Mesenchymal stem cell (in vitro differentiated cells and primary cell): ENCODE data around the gene HK1.

ENCODE experiments used
- DNase-seq: peaks from one replicate; pipeline ENCODE4 v3.0.0-alpha.2; 2013
- H2AFZ ChIP-seq: one replicate; pipeline ENCODE4 v1.6.1; 2013; ENCODE audit warnings: low read depth, mild to moderate bottlenecking, control low read depth, inconsistent platforms, low read length, moderate library complexity
- H2AK5ac ChIP-seq: 2 replicates; pipeline ENCODE4 v1.6.1; 2013; ENCODE audit warnings: low read length, moderate library complexity, mild to moderate bottlenecking, inconsistent platforms; ENCODE audit not compliant: severe bottlenecking
- H2BK120ac ChIP-seq: one replicate; pipeline ENCODE4 v1.6.1; 2013; ENCODE audit warnings: low read depth, mild to moderate bottlenecking, inconsistent platforms, low read length, moderate library complexity
- H2BK12ac ChIP-seq, 2 experiments: one replicate each; pipeline ENCODE4 v1.6.1; 2013; ENCODE audit warnings: inconsistent platforms in 2 of 2, low read length in 2 of 2, mild to moderate bottlenecking in 2 of 2, moderate library complexity in 2 of 2, control low read depth in 1 of 2
- H2BK15ac ChIP-seq: one replicate; pipeline ENCODE4 v1.6.1; 2013; ENCODE audit warnings: mild to moderate bottlenecking, low read depth, inconsistent platforms; ENCODE audit not compliant: poor library complexity, severe bottlenecking
- H2BK5ac ChIP-seq: 2 replicates; pipeline ENCODE4 v1.6.1; 2013; ENCODE audit warnings: low read depth, mild to moderate bottlenecking, low read length, control low read depth, inconsistent platforms; ENCODE audit not compliant: poor library complexity, severe bottlenecking
- H3K14ac ChIP-seq, 2 experiments: one replicate each; pipeline ENCODE4 v1.6.1; 2013; ENCODE audit warnings: inconsistent platforms in 2 of 2, low read length in 2 of 2, control low read depth in 1 of 2, mild to moderate bottlenecking in 1 of 2, moderate library complexity in 1 of 2
- H3K18ac ChIP-seq, 2 experiments: one replicate each; pipeline ENCODE4 v1.6.1; 2013; ENCODE audit warnings: inconsistent platforms in 2 of 2, low read length in 2 of 2, control low read depth in 1 of 2, low read depth in 1 of 2, mild to moderate bottlenecking in 1 of 2
- H3K23ac ChIP-seq, 2 experiments: one replicate each; pipeline ENCODE4 v1.6.1; 2013; ENCODE audit warnings: inconsistent platforms in 2 of 2, low read length in 2 of 2, mild to moderate bottlenecking in 2 of 2, moderate library complexity in 2 of 2, control low read depth in 1 of 2
- H3K27ac ChIP-seq: 2 replicates; pipeline ENCODE4 v1.5.1; 2013; ENCODE audit warnings: mild to moderate bottlenecking, moderate library complexity, low read length, control low read depth, inconsistent platforms; ENCODE audit not compliant: poor library complexity, severe bottlenecking
- H3K27me3 ChIP-seq, 2 experiments: 2 replicates each; pipeline versions ENCODE4 v1.6.1 to v1.7.0; 2013; ENCODE audit warnings: low read length in 2 of 2, mild to moderate bottlenecking in 2 of 2, moderate library complexity in 2 of 2, control low read depth in 1 of 2, inconsistent platforms in 1 of 2; ENCODE audit not compliant: control insufficient read depth in 1 of 2, insufficient read depth in 1 of 2
- H3K36me3 ChIP-seq, 2 experiments: 2 replicates each; pipeline versions ENCODE4 v1.6.1 to v1.7.0; 2013; ENCODE audit warnings: low read length in 2 of 2, control low read depth in 1 of 2, inconsistent platforms in 1 of 2, low read depth in 1 of 2, mild to moderate bottlenecking in 1 of 2; ENCODE audit not compliant: insufficient read depth in 2 of 2, control insufficient read depth in 1 of 2
- H3K4ac ChIP-seq, 2 experiments: one replicate each; pipeline ENCODE4 v1.6.1; 2013; ENCODE audit warnings: inconsistent platforms in 2 of 2, low read length in 2 of 2, mild to moderate bottlenecking in 2 of 2, moderate library complexity in 2 of 2, control low read depth in 1 of 2, low read depth in 1 of 2
- H3K4me1 ChIP-seq: 2 replicates; pipeline ENCODE4 v1.6.1; 2013; ENCODE audit warnings: low read depth, low read length, control low read depth; ENCODE audit not compliant: control insufficient read depth, insufficient read depth
- H3K4me2 ChIP-seq: 2 replicates; pipeline ENCODE4 v1.6.1; 2013; ENCODE audit warnings: low read length, mild to moderate bottlenecking, inconsistent platforms; ENCODE audit not compliant: poor library complexity, severe bottlenecking
- H3K4me3 ChIP-seq, 2 experiments: 2 replicates each; pipeline versions ENCODE4 v1.5.1 to v1.7.0; 2013; ENCODE audit warnings: low read length in 2 of 2, mild to moderate bottlenecking in 2 of 2, control low read depth in 1 of 2, low read depth in 1 of 2; ENCODE audit not compliant: insufficient read depth in 1 of 2
- H3K79me1 ChIP-seq: replicated peaks from 2 replicates; pipeline ENCODE4 v1.6.1; 2013; ENCODE audit warnings: mild to moderate bottlenecking, control low read depth, low read length, inconsistent platforms; ENCODE audit not compliant: poor library complexity, severe bottlenecking
- H3K9ac ChIP-seq: 2 replicates; pipeline ENCODE4 v1.7.0; 2013; ENCODE audit warnings: mild to moderate bottlenecking, low read length, moderate library complexity
- H3K9me3 ChIP-seq: 2 replicates; pipeline ENCODE4 v1.7.0; 2013; ENCODE audit warnings: mild to moderate bottlenecking, low read length; ENCODE audit not compliant: control insufficient read depth
- H4K8ac ChIP-seq: one replicate; pipeline ENCODE4 v1.6.1; 2013; ENCODE audit warnings: inconsistent platforms, mild to moderate bottlenecking, low read length, moderate library complexity
- H4K91ac ChIP-seq: one replicate; pipeline ENCODE4 v1.6.1; 2013; ENCODE audit warnings: mild to moderate bottlenecking, low read length, inconsistent platforms
- WGBS: methylation state at CpG from one replicate; pipeline ENCODE4 v1.1.7; 2013; ENCODE audit warnings: mixed read lengths; 5-methylcytosine and 5-hydroxymethylcytosine counted together

HK1 gene

DNA sequence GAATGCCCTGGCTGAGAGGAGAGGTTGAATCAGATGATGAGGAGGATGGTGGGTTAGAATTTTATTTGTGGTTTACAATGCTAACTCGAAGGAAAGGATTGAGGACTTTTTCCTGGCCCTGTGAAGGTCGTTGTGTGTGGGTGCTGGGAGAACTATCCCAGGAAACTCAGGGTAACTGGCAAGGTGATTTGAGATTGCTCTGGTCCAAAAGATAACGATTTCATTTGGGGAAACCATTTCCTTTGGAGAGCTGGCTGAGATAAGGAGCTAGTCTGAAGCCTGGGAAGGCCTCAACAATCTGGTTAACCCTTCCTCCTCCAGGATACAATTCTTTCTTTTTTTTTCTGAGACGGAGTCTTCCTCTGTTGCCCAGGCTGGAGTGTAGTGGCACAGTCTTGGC lies 33.0 kb downstream of the HK1 start:
- H3K4me2 ChIP-seq = no peak overlapping the region
- no peak overlapping the region for H3K23ac ChIP-seq
- H2BK5ac ChIP-seq = no peak overlapping the region
- H3K27me3 ChIP-seq = no peaks in the 10 kb centered on the region
- WGBS = 22% methylated on average over 4 of the region's 4 CpGs
- H3K18ac ChIP-seq = no peak overlapping the region
- H3K9ac ChIP-seq = no peak overlapping the region
- no peak overlapping the region for H2AK5ac ChIP-seq
- no peak overlapping the region for H4K91ac ChIP-seq
- no peak overlapping the region for H4K8ac ChIP-seq
- no peaks in the 10 kb centered on the region for H3K4me1 ChIP-seq
- H2AFZ ChIP-seq = no peak overlapping the region
- H2BK12ac ChIP-seq = no peak overlapping the region
- no peak overlapping the region for H2BK15ac ChIP-seq
- H3K14ac ChIP-seq = no peak overlapping the region
- H3K79me1 ChIP-seq = no peaks in the 10 kb centered on the region
- no peak overlapping the region for H3K4ac ChIP-seq
- H3K27ac ChIP-seq = no peak overlapping the region
- H3K4me3 ChIP-seq = no peak overlapping the region
- no peaks in the 10 kb centered on the region for H3K9me3 ChIP-seq
- no peak for DNase-seq
- no peak overlapping the region for H2BK120ac ChIP-seq
- no peaks in the 10 kb centered on the region for H3K36me3 ChIP-seq

DNA sequence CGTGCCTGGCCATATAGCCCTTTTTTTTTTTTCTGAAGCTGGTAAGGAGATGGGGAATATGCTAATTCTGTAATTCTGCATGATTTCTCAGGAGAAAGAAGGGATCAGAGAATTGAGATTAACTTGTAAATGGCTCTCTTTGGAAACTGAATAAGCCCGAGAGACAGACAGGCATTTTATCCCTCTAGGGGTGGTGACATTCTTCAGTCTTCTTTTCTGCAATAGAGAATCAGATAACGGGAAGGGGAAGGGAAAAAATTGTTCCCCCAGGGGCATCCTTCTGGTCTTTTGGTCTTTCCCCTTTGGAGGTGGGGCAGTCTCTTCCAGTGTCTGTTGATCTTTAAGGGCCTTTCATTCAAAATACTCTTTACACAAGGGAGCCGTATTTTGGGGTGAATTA lies 34.2 kb downstream of the HK1 start:
- no peak overlapping the region for H3K4me3 ChIP-seq
- H3K18ac ChIP-seq = no peak overlapping the region
- H4K91ac ChIP-seq = no peak overlapping the region
- no peak overlapping the region for H3K9ac ChIP-seq
- H2AK5ac ChIP-seq = no peak overlapping the region
- no peak overlapping the region for H2AFZ ChIP-seq
- H3K23ac ChIP-seq = no peak overlapping the region
- H3K4me1 ChIP-seq = peaks cover 3% of the 10 kb centered on the region
- no peak overlapping the region for H3K14ac ChIP-seq
- 42% methylated on average over 4 of the region's 4 CpGs for WGBS
- H2BK120ac ChIP-seq = no peak overlapping the region
- no peaks in the 10 kb centered on the region for H3K9me3 ChIP-seq
- H2BK15ac ChIP-seq = no peak overlapping the region
- H3K36me3 ChIP-seq = no peaks in the 10 kb centered on the region
- no peak overlapping the region for H2BK5ac ChIP-seq
- no peak overlapping the region for H2BK12ac ChIP-seq
- DNase-seq = no peak
- no peak overlapping the region for H3K4me2 ChIP-seq
- H4K8ac ChIP-seq = no peak overlapping the region
- no peaks in the 10 kb centered on the region for H3K79me1 ChIP-seq
- no peak overlapping the region for H3K4ac ChIP-seq
- no peaks in the 10 kb centered on the region for H3K27me3 ChIP-seq
- no peak overlapping the region for H3K27ac ChIP-seq

GRCh38 chr10:69315100-69315542 lies 36.8 kb downstream of the HK1 start:
- 73% methylated on average over 3 of the region's 3 CpGs for WGBS
- H3K27me3 ChIP-seq = no peaks in the 10 kb centered on the region
- no peak for DNase-seq
- no peak overlapping the region for H2BK5ac ChIP-seq
- peak overlapping the region in 1 of 2 experiments; percentile 46 for H3K14ac ChIP-seq
- no peak overlapping the region for H4K91ac ChIP-seq
- H2BK120ac ChIP-seq = no peak overlapping the region
- H3K9ac ChIP-seq = no peak overlapping the region
- no peak overlapping the region for H4K8ac ChIP-seq
- H3K36me3 ChIP-seq = no peaks in the 10 kb centered on the region
- no peaks in the 10 kb centered on the region for H3K9me3 ChIP-seq
- no peaks in the 10 kb centered on the region for H3K79me1 ChIP-seq
- no peak overlapping the region for H2BK15ac ChIP-seq
- no peak overlapping the region for H3K4me3 ChIP-seq
- H3K18ac ChIP-seq = no peak overlapping the region
- H3K23ac ChIP-seq = no peak overlapping the region
- no peak overlapping the region for H2AFZ ChIP-seq
- H2AK5ac ChIP-seq = no peak overlapping the region
- H3K4me2 ChIP-seq = no peak overlapping the region
- H3K4me1 ChIP-seq = peaks cover 14% of the 10 kb centered on the region
- H3K27ac ChIP-seq = no peak overlapping the region
- peak overlapping the region in 1 of 2 experiments; percentile 75 for H2BK12ac ChIP-seq
- H3K4ac ChIP-seq = no peak overlapping the region

- Histone ChIP-seq H3K79me1 (peaks cover 1% of the 10 kb centered on the region), H2BK15ac (no peak overlapping the region), H3K9me3 (no peaks in the 10 kb centered on the region), H2BK12ac (peak overlapping the region in 1 of 2 experiments; percentile 75), H3K23ac (no peak overlapping the region), H3K27ac (no peak overlapping the region), H2AFZ (no peak overlapping the region), H3K9ac (no peak overlapping the region), H2AK5ac (no peak overlapping the region), H3K4me2 (no peak overlapping the region), H3K18ac (peak overlapping the region; percentile 35 to 61), H4K91ac (peak overlapping the region; percentile 31), H3K36me3 (no peaks in the 10 kb centered on the region), H2BK5ac (no peak overlapping the region), H3K4me1 (peaks cover 21% of the 10 kb centered on the region), H2BK120ac (peak overlapping the region; percentile 23), H3K27me3 (no peaks in the 10 kb centered on the region), H3K14ac (no peak overlapping the region), H3K4ac (no peak overlapping the region), H3K4me3 (no peak overlapping the region), H4K8ac (peak overlapping the region; percentile 59)
- WGBS = 62% methylated on average over 6 of the region's 6 CpGs
- DNase-seq = peak; percentile 32
These were observed 37.5 kb downstream of the HK1 start for GRCh38 chr10:69315610-69316312.
